GM10266 (cell line): ENCODE data around the gene CASP6.
A peak's percentile ranks its signal among the peaks of the same experiment; 100 is the strongest.

Experiments
- DNase-seq: peaks from one replicate; pipeline ENCODE4 v3.0.0; 2012; ENCODE audit errors: extremely low spot score
- CTCF ChIP-seq: IDR thresholded peaks from 2 replicates; pipeline ENCODE4 v1.5.1; 2012; ENCODE audit warnings: mild to moderate bottlenecking, low read depth; ENCODE audit not compliant: control insufficient read depth, insufficient read depth; ENCODE audit errors: missing control alignments

Gene CASP6

GRCh38 chr4:109648266-109648996 lies 54.8 kb downstream of the CASP6 start:
- no peak for TF ChIP-seq CTCF
- peak; percentile 21 for DNase-seq

GRCh38 chr4:109645874-109646710 lies 57.2 kb downstream of the CASP6 start:
- no peak for DNase-seq
- no peak for TF ChIP-seq CTCF

GRCh38 chr4:109640644-109641043 lies 62.6 kb downstream of the CASP6 start:
- TF ChIP-seq CTCF: no peak
- no peak for DNase-seq
